ENCODE data around the gene PCGF1. TPM values are rescaled to one million over a fixed set of nuclear protein-coding genes. Genes with fewer than 3 reads are reported as not detected.
"Not testable (repeated sequence)": the region's sequence is repeated elsewhere in the genome, so short reads cannot be mapped to it uniquely, and the experiment has no call there.

PCGF1 gene
- total RNA-seq, 3 donors from 2014 or later (not counting 1 experiment from before 2014, with no cell fraction given), result 22.9 to 35.9 (median 33.2) TPM

DNA sequence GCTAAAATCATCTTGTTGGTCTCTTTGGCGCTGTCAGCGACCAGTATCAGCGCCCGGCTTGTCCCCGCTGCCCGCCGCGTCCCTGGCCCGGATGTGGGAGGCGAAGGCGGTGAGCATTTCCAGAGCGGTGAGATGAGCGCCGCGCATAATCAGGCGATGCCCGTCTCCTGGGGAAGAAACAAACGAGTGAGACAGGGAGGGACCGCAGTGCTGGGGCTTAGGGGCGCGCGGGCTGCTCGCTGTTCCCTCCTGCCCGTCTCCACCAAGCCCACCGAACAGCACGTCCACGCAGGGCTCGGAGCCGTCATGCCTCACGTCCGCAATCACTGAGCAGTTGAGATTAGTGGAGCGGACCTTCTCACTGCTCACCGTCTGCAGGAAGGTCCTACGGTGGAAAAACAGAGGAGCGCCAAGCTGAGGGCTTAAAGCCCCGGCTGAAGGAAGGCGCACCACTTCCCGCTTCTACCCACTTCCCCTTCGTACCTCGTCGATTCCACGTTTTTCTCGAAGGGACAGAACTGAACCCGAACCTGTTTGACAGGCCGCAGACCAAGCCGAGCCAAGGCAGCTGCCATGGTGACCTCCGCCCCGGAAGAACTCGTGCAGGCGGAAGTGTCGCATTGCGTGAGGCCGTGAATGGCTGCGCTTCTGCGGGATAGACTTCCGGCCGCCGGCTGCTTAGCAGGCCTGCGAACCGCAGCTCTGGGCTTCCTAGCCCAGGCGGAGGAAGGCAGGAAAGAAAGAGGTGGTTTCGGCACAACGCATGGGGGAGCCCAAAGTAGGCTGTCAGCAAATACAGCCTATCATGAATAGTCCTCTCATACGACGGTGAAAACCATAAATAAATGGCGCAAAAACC, 35.2 kb downstream of the PCGF1 start, which contains the start of gene MRPL53:
Gene MRPL53, minus strand, starts transcription at position 595 of the 859 bp plus-strand sequence. Its CDS starts 20 bp downstream, at position 575.
- H3K9me3 Mint-ChIP-seq, result no peaks in the 10 kb centered on the region
- H3K27me3 Mint-ChIP-seq (ENCODE audit: low read depth in 2 of 2), result no peaks in the 10 kb centered on the region
- peak within 1 kb of the TSS; percentile 50 for H3K4me3 ChIP-seq (ENCODE audit: low read length)

DNA sequence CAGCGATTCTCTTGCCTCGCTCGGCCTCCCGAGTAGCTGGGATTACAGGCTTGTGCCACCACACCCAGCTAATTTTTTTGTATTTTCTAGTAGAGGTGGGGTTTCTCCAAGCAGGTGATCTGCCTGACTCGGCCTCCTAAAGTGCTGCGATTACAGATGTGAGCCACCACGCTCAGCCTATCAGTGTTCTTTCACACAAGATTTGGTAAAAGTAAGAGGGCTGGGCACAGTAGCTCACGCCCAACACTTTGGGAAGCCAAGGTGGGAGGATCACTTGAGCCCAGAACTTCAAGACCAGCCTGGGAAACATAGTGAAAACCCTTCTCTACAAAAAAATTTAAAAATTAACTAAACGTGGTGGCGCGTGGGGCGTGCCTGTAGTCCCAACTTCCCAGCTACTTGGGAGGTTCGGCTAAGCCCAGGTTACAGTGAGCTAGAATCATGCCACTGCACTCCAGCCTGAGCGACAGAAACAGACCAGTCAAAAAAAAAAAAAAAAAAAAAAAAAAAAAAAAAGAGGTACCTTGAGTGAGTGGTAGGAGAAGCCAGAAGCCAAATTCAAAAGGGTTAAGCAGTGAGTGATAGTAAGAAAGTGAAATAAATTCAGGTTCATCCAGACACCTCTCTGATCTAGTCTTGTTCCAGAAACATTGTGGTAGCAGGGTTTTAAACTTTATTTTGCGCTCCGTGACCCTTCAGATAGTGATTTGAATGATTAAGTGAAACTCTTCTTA, 36.0 kb downstream of the PCGF1 start:
- DNase-seq, result no peak
- 74% methylated on average over 14 of the region's 16 CpGs for WGBS (ENCODE audit: insufficient coverage)

More for the DNA sequence above, 35.2 kb downstream of the PCGF1 start, which contains the start of gene MRPL53:
- H3K27me3 ChIP-seq (ENCODE audit: control insufficient read depth, insufficient read depth, low read length), result no peaks in the 10 kb centered on the region
- ATAC-seq (peak; percentile 90 to 96 (median 94)), DNase-seq (peak; percentile 95 to 99)
- Mint-ChIP-seq H3K27ac (peak within 1 kb of the TSS; percentile 97 to 98), H3K4me3 (peak within 1 kb of the TSS; percentile 95), H3K4me1 (peaks cover 23 to 27% of the 10 kb centered on the region in 2 donors), H3K36me3 (no peaks in the 10 kb centered on the region)
- TF ChIP-seq, protein P1, sequence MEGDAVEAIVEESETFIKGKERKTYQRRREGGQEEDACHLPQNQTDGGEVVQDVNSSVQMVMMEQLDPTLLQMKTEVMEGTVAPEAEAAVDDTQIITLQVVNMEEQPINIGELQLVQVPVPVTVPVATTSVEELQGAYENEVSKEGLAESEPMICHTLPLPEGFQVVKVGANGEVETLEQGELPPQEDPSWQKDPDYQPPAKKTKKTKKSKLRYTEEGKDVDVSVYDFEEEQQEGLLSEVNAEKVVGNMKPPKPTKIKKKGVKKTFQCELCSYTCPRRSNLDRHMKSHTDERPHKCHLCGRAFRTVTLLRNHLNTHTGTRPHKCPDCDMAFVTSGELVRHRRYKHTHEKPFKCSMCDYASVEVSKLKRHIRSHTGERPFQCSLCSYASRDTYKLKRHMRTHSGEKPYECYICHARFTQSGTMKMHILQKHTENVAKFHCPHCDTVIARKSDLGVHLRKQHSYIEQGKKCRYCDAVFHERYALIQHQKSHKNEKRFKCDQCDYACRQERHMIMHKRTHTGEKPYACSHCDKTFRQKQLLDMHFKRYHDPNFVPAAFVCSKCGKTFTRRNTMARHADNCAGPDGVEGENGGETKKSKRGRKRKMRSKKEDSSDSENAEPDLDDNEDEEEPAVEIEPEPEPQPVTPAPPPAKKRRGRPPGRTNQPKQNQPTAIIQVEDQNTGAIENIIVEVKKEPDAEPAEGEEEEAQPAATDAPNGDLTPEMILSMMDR (IDR thresholded peaks at IDR 0.05), result no peak
- peaks cover 24% of the 10 kb centered on the region for H3K4me1 ChIP-seq (ENCODE audit: control insufficient read depth, insufficient read depth, low read length)
- WGBS (ENCODE audit: insufficient coverage), result under 1% methylated on average over 66 of the region's 66 CpGs
- intact Hi-C loops (cut with micrococcal nuclease), result loop anchor here (1.0 kb wide), 2 partner anchors 11 to 14 kb away; partner anchors contain the start of genes TTC31 and WBP1
- no peaks in the 10 kb centered on the region for H3K9me3 ChIP-seq (ENCODE audit: control insufficient read depth, insufficient read depth, low read length)
- H3K27ac ChIP-seq (ENCODE audit: low read length), result peak within 1 kb of the TSS; percentile 82
- peaks cover 14% of the 10 kb centered on the region for H3K36me3 ChIP-seq (ENCODE audit: control insufficient read depth, insufficient read depth, low read length)

DNA sequence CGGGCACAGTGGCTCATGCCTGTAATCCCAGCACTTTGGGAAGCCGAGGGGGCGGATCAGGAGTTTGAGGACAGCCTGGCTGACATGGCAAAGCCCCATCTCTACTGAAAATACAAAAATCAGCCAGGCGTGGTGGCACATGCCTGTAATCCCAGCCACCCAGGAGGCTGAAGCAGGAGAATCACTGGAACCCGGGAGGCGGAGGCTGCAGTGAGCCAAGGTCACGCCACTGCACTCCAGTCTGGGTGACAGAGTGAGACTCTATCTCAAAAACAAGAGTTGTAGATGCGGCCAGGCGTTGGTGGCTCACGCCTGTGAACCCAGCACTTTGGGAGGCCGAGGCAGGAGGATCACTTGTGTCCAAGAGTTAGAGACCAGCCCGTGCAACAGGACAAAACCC, 36.8 kb downstream of the PCGF1 start:
- H3K9me3 Mint-ChIP-seq; H3K27me3 Mint-ChIP-seq (ENCODE audit: low read depth in 2 of 2); H3K36me3 Mint-ChIP-seq; H3K4me3 ChIP-seq (ENCODE audit: low read length); intact Hi-C loops (cut with micrococcal nuclease); H3K27ac ChIP-seq (ENCODE audit: low read length); H3K9me3 ChIP-seq (ENCODE audit: control insufficient read depth, insufficient read depth, low read length); DNase-seq; H3K27me3 ChIP-seq (ENCODE audit: control insufficient read depth, insufficient read depth, low read length); ATAC-seq: not testable (repeated sequence)
- peaks cover 29% of the 10 kb centered on the region for H3K4me1 ChIP-seq (ENCODE audit: control insufficient read depth, insufficient read depth, low read length)
- WGBS (ENCODE audit: insufficient coverage), result 96% methylated on average over 11 of the region's 12 CpGs
- peaks cover 14% of the 10 kb centered on the region for H3K36me3 ChIP-seq (ENCODE audit: control insufficient read depth, insufficient read depth, low read length)
- Mint-ChIP-seq H3K27ac (peak overlapping the region; percentile 64 to 86), H3K4me3 (peak overlapping the region; percentile 74), H3K4me1 (peaks cover 23 to 31% of the 10 kb centered on the region in 2 donors)

More for the DNA sequence above, 36.0 kb downstream of the PCGF1 start:
- H3K36me3 ChIP-seq (ENCODE audit: control insufficient read depth, insufficient read depth, low read length), result peaks cover 14% of the 10 kb centered on the region
- Mint-ChIP-seq H3K4me1 (peaks cover 22 to 27% of the 10 kb centered on the region in 2 donors), H3K9me3 (no peaks in the 10 kb centered on the region), H3K4me3 (peak overlapping the region; percentile 95), H3K27me3 (ENCODE audit: low read depth in 2 of 2) (no peaks in the 10 kb centered on the region), H3K27ac (peak overlapping the region; percentile 97 to 98), H3K36me3 (no peaks in the 10 kb centered on the region)
- TF ChIP-seq, protein P1 (IDR thresholded peaks at IDR 0.05), result no peak
- no peaks in the 10 kb centered on the region for H3K9me3 ChIP-seq (ENCODE audit: control insufficient read depth, insufficient read depth, low read length)
- H3K27me3 ChIP-seq (ENCODE audit: control insufficient read depth, insufficient read depth, low read length), result no peaks in the 10 kb centered on the region
- H3K4me1 ChIP-seq (ENCODE audit: control insufficient read depth, insufficient read depth, low read length), result peaks cover 24% of the 10 kb centered on the region
- intact Hi-C loops (cut with micrococcal nuclease), result loop anchor here (1.0 kb wide), 2 partner anchors 12 to 13 kb away; partner anchors contain the start of genes TTC31 and WBP1
- peak overlapping the region; percentile 82 for H3K27ac ChIP-seq (ENCODE audit: low read length)
- peak in 1 of 3 donors; percentile 20 for ATAC-seq
- H3K4me3 ChIP-seq (ENCODE audit: low read length), result peak overlapping the region; percentile 50

Data from natural killer cell (primary cell).